Astrocyte of the cerebellum (primary cell): Measurements from ENCODE around the gene ZNF564.

ENCODE experiments used
- DNase-seq: peaks from one replicate; pipeline ENCODE4 v3.0.0-alpha.2; 2011; ENCODE audit warnings: low read depth
- H3K4me3 ChIP-seq: 2 replicates; pipeline ENCODE4 v1.5.1; 2011; ENCODE audit warnings: mild to moderate bottlenecking, low read depth, low read length, moderate library complexity
- in situ Hi-C: cut with HindIII; loops from 2 replicates; pipeline ENCODE4 v1.10.0; 2017; ENCODE audit warnings: low sequenced_read_pairs
- TF ChIP-seq, protein P1 (sequence below): IDR thresholded peaks from 2 replicates; pipeline ENCODE4 v1.5.1; 2012; ENCODE audit warnings: low read length, low read depth, moderate library complexity, mild to moderate bottlenecking; ENCODE audit errors: missing control alignments

The ZNF564 gene

DNA sequence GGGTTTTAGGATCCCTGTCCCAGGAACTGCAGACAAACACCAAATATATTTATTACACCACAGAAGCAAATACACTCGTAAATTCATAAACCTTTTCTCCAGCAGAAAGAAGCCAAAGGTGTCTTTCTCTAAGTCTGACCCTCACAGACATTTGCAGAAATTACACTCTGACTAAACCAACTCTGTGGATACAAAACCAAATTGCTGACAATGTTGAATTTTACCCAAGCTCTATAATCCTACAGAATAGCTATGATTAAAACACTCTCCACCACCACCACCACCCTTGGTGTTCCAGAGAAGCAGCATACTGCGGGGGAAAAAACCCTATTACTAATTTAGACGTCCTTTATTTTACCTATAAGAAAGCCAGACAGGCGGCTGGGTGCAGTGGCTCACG, 5.2 kb downstream of the ZNF564 start:
- TF ChIP-seq, protein P1, sequence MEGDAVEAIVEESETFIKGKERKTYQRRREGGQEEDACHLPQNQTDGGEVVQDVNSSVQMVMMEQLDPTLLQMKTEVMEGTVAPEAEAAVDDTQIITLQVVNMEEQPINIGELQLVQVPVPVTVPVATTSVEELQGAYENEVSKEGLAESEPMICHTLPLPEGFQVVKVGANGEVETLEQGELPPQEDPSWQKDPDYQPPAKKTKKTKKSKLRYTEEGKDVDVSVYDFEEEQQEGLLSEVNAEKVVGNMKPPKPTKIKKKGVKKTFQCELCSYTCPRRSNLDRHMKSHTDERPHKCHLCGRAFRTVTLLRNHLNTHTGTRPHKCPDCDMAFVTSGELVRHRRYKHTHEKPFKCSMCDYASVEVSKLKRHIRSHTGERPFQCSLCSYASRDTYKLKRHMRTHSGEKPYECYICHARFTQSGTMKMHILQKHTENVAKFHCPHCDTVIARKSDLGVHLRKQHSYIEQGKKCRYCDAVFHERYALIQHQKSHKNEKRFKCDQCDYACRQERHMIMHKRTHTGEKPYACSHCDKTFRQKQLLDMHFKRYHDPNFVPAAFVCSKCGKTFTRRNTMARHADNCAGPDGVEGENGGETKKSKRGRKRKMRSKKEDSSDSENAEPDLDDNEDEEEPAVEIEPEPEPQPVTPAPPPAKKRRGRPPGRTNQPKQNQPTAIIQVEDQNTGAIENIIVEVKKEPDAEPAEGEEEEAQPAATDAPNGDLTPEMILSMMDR, result no peak
- no peak overlapping the region for H3K4me3 ChIP-seq
- in situ Hi-C loops, result no loop called here
- no peak for DNase-seq

DNA sequence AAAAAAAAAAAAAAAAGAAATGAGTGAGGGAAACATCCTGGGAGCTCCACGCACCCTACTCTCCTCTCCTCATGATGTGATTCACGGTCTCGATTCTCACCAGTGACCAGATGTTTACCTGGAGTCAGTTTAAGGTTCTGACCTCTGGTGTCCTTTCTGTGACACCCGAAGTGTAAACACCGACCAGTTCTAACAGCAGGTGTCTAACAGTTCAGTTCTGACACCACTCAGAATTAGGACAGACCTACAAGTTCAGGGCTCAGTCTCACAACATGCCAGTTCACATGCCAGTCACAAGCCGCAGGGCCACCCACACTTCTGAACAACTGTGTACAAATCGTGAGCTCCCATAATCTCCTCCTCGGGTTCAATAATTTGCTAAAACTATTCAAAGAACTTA, 6.0 kb downstream of the ZNF564 start:
- DNase-seq, result no peak
- in situ Hi-C loops, result no loop called here
- TF ChIP-seq, protein P1, result no peak
- H3K4me3 ChIP-seq, result no peak overlapping the region

- TF ChIP-seq, protein P1, result no peak
- H3K4me3 ChIP-seq, result no peak overlapping the region
- no peak for DNase-seq
- in situ Hi-C loops, result no loop called here
Measured at GRCh38 chr19:12544401-12544876, 6.8 kb downstream of the ZNF564 start.

DNA sequence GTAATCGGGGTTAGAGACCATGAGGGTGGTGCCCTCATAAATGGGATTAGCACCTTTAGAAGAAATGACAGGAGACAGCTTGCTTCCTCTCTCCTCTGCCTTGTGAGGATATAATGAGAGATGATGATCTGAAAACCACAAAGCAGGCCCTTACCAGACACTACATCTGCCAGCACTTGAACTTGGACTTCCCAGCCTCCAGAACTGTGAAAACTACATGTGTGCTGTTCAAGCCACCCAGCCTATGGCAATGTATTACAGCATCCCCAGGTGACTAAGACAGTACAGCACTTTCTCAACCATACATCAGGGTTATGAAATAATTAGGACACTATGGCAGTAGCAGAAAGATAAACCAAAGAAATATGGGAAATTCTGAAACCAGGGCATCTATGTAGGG, 7.4 kb downstream of the ZNF564 start:
- no peak for DNase-seq
- in situ Hi-C loops, result no loop called here
- TF ChIP-seq, protein P1, result no peak
- no peak overlapping the region for H3K4me3 ChIP-seq

GRCh38 chr19:12527034-12527836, 24.0 kb downstream of the ZNF564 start:
- in situ Hi-C loops, result no loop called here
- no peak overlapping the region for H3K4me3 ChIP-seq
- no peak for DNase-seq
- TF ChIP-seq, protein P1, result no peak

- DNase-seq, result no peak
- TF ChIP-seq, protein P1, result no peak
- in situ Hi-C loops, result no loop called here
- no peak overlapping the region for H3K4me3 ChIP-seq
Measured at GRCh38 chr19:12526542-12526941, 24.7 kb downstream of the ZNF564 start.
